ENCODE measurements around the gene ENG. TPM values are rescaled to one million over a fixed set of nuclear protein-coding genes. Genes with fewer than 3 reads are reported as not detected.
A peak's percentile ranks its signal among the peaks of the same experiment; 100 is the strongest.

The ENG gene
- total and polyA plus RNA-seq, 5 experiments from 2014 or later, result 2.1 to 10.2 (median 5.4) TPM

DNA sequence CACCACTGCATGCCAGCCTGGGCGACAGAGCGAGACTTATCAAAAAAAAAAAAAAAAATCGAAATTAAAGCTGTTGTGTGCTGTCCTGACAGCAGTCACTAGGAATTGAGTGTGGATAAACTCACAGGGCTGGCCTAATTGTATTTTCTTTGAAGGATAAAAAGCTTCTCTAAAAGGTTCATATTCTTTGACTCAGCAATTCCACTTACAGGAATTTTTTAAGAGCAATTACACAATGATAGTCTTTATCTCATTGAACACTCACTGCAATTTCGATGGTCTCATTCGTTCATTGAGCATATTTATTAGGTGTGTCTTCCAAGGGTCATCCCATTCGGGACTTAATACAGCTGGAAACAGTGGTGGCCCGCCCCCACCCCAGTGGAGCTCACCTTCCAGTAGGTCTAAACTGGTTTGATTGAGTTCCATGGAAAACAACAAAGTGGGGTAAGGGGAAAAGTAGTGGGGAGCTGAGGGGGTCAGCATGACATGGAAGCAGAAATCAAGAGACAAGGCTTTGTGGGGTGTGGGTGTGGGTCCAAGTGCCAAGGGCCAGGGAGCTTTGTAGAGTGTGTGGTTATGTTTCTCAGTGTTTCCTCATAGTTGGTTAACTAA lies 61.9 kb downstream of the ENG start:
- H3K4me3 Mint-ChIP-seq, result no peak overlapping the region
- peaks cover 17 to 50% (median 37%) of the 10 kb centered on the region in 4 donors for H3K4me1 Mint-ChIP-seq
- DNase-seq (no peak), ATAC-seq (no peak)
- peaks cover 0 to 51% (median 8%) of the 10 kb centered on the region in 3 donors for H3K36me3 Mint-ChIP-seq
- H3K9me3 Mint-ChIP-seq, result no peaks in the 10 kb centered on the region
- no peaks in the 10 kb centered on the region for H3K27me3 Mint-ChIP-seq
- POLR2A ChIA-PET, result interaction anchor here (0.6 to 2.0 kb wide), 8 partner anchors 10 to 118 kb away, joined by 3 to 10 read pairs (median 4); partner anchors contain the start of gene FPGS
- H3K27ac Mint-ChIP-seq, result peak overlapping the region in 8 of 10 donors; percentile 22 to 84 (median 48)

DNA sequence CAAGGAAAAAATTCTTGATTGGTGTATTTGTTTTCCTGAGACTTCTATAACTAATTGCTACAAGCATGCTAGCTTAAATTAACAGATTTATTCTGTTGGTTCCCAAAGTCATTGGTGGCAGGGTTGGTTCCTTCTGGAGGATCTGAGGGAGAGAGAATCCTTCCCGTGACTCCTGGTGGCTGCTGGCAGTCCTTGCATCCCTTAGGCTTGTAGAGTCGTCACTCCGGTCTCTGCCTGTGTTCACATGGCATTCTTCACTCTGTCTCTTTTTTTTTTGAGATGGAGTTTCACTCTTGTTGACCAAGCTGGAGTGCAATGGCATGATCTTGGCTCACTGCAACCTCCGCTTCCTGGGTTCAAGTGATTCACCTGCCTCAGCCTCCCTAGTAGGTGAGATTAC lies 63.4 kb downstream of the ENG start:
- POLR2A ChIA-PET, result interaction anchor here (0.8 kb wide), 1 partner anchor 15 kb away, joined by 3 read pairs; no protein-coding TSS in a partner anchor
- peak overlapping the region in 3 of 10 donors; percentile 7 to 63 (median 45) for H3K27ac Mint-ChIP-seq
- DNase-seq, result no peak
- no peak overlapping the region for H3K4me3 Mint-ChIP-seq
- H3K4me1 Mint-ChIP-seq, result peaks cover 13 to 47% (median 34%) of the 10 kb centered on the region in 4 donors
- no peak for ATAC-seq
- no peaks in the 10 kb centered on the region for H3K27me3 Mint-ChIP-seq
- no peaks in the 10 kb centered on the region for H3K9me3 Mint-ChIP-seq
- peaks cover 0 to 62% (median 8%) of the 10 kb centered on the region in 3 donors for H3K36me3 Mint-ChIP-seq

DNA sequence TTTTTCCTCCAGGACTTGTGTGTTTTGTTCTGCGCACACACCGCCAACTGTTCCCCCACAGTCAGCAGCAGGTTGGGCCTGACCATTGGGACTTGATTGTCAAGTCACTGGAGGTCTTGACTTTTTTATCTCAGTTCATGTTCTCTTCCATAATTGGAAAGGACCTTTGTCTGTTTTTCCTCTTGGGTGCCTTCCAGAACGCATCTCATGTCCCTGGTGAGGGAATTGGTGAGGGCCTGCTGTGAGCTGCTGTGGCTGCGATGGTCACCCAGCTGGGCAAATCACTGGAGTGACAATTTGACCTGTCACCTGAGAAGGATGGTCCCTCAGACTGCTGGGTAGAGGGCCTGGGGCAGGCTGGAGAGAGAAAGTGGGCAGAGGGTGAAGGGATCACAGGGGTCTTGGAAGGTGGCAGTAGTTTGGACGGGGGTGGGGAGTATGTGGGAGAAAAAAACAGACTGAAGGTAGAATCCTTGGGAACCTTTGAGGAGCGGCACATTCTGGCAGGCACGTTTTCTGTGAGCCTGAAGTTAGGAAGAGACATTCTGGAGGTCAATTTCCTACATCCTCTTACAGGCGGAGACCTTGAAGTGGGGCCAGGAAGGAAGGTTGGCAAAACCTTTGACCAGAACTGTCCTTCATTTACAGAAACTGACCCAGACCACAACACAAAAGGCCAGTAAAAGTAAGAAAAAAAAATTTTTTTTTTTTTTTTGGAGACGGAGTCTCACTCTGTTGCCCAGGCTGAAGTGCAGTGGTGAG lies 64.2 kb downstream of the ENG start:
- ATAC-seq, result no peak

DNA sequence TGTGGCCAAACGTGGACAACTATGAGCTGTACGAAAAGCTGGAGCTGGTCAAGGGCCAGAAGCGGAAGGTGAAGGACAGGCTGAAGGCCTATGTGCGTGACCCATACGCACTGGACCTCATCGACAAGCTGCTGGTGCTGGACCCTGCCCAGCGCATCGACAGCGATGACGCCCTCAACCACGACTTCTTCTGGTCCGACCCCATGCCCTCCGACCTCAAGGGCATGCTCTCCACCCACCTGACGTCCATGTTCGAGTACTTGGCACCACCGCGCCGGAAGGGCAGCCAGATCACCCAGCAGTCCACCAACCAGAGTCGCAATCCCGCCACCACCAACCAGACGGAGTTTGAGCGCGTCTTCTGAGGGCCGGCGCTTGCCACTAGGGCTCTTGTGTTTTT lies 65.3 kb downstream of the ENG start:
- Mint-ChIP-seq H3K27me3 (no peaks in the 10 kb centered on the region), H3K4me3 (peak overlapping the region in 2 of 10 donors; percentile 40 to 63), H3K27ac (peak overlapping the region in 4 of 10 donors; percentile 25 to 59 (median 52)), H3K9me3 (no peaks in the 10 kb centered on the region), H3K4me1 (peaks cover 14 to 49% (median 37%) of the 10 kb centered on the region in 4 donors), H3K36me3 (peaks cover 0 to 62% (median 8%) of the 10 kb centered on the region in 3 donors)
- ATAC-seq (no peak), DNase-seq (no peak)
- POLR2A ChIA-PET, result interaction anchor here (0.7 to 5.2 kb wide), 2 partner anchors 14 to 126 kb away, joined by 3 to 46 read pairs; partner anchors contain the start of gene FPGS

More for the DNA sequence above, 64.2 kb downstream of the ENG start:
- Mint-ChIP-seq H3K9me3 (no peaks in the 10 kb centered on the region), H3K4me1 (peaks cover 12 to 42% (median 29%) of the 10 kb centered on the region in 4 donors), H3K36me3 (peaks cover 0 to 62% (median 8%) of the 10 kb centered on the region in 3 donors), H3K4me3 (peak overlapping the region in 1 of 10 donors; percentile 1), H3K27me3 (no peaks in the 10 kb centered on the region), H3K27ac (peak overlapping the region in 7 of 10 donors; percentile 7 to 75 (median 68))
- POLR2A ChIA-PET, result interaction anchor here (0.8 kb wide), 1 partner anchor 14 kb away, joined by 3 read pairs; no protein-coding TSS in a partner anchor
- no peak for DNase-seq

DNA sequence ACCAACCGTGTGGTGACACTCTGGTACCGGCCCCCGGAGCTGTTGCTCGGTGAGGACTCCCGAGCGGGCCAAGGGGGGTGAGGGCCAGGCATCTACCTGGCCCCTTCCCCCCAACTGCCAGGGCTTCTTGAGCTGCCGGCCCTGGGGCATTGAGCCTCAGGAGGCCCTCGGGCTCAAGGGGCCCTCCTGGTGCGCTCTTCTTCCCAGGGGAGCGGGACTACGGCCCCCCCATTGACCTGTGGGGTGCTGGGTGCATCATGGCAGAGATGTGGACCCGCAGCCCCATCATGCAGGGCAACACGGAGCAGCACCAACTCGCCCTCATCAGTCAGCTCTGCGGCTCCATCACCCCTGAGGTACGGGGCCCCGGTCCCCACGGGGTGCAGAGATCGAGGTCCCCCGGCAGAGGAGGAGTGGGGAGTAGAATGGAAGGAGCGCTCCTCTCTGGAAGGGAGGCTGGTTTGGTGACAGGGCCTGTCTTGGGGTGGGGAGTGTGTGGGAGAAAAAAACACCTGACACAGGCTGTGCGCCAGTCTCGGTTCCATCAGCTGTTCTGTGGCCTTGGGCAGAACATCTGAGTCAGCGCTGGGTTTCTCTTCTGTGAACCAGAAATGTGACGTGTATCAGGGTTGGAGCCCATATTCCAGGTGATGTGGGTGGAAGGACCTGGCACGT lies 66.0 kb downstream of the ENG start:
- no peak for ATAC-seq
- Mint-ChIP-seq H3K27ac (peak overlapping the region in 2 of 10 donors; percentile 55 to 62), H3K4me1 (peaks cover 20 to 56% (median 44%) of the 10 kb centered on the region in 4 donors), H3K27me3 (no peaks in the 10 kb centered on the region), H3K9me3 (no peaks in the 10 kb centered on the region), H3K36me3 (peaks cover 0 to 62% (median 8%) of the 10 kb centered on the region in 3 donors), H3K4me3 (peak overlapping the region in 2 of 10 donors; percentile 26 to 63)
- DNase-seq, result no peak
- POLR2A ChIA-PET, result interaction anchor here (0.9 to 5.2 kb wide), 5 partner anchors 12 to 81 kb away, joined by 4 to 46 read pairs (median 8); partner anchors contain the start of genes FPGS and TOR2A

DNA sequence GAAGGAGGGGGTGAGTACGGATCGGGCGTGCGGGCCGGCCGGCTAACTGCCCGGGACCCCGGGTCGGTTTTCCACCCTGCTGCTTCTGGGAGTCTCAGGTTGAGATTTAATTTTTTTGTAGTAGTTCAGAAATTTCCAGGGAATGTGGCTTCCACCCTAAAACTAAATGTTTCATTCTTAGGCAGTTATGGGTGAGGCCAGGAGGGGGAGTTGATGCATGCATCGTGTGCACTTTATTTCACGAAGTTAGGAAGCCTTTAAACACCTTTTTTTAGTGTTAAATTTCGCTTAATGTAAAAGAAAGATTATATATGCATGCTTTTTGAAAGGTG lies 67.7 kb downstream of the ENG start:
- H3K36me3 Mint-ChIP-seq, result peaks cover 0 to 51% (median 8%) of the 10 kb centered on the region in 3 donors

DNA sequence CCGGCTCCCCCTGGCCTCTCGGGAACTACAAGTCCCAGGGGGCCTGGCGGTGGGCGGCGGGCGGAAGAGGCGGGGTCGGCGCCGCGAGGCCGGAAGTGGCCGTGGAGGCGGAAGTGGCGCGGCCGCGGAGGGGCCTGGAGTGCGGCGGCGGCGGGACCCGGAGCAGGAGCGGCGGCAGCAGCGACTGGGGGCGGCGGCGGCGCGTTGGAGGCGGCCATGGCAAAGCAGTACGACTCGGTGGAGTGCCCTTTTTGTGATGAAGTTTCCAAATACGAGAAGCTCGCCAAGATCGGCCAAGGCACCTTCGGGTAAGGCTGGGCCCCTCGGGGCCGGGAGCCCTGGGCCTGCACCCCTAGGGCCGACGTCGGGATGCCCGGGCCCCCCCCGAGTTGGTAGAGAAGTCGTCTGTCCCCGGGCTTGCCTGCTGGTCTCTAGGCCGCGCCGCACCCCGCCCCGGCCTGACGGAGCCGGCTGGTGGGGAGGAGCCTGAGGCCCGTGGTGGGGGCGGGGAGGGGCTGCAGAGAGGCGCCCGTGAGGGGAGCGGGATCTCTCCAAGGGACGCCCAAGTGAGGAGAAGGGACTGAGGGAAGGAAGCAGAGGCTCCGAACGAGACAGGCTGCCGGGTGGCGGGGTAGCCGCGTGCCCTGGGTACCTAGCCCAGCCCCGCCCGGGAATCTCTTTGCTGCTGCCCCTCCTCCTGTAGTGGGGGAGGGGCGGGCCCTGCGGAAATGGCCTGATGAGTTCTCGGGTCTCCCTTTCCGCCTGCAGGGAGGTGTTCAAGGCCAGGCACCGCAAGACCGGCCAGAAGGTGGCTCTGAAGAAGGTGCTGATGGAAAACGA lies 68.3 kb downstream of the ENG start, which contains the start of gene CDK9:
Gene CDK9, plus strand, starts transcription at position 102 of the 840 bp plus-strand sequence. Its CDS starts 115 bp downstream, at position 217.
- Mint-ChIP-seq H3K4me1 (peaks cover 29 to 71% (median 57%) of the 10 kb centered on the region in 4 donors), H3K27me3 (no peaks in the 10 kb centered on the region), H3K9me3 (no peaks in the 10 kb centered on the region), H3K36me3 (peaks cover 0 to 46% (median 8%) of the 10 kb centered on the region in 3 donors), H3K27ac (peak within 1 kb of the TSS; percentile 93 to 99 (median 97)), H3K4me3 (peak within 1 kb of the TSS; percentile 87 to 95 (median 90))
- peak; percentile 55 to 68 for ATAC-seq
- POLR2A ChIA-PET, result interaction anchor here (0.5 to 9.1 kb wide), 29 partner anchors 10 to 374 kb away, joined by 3 to 237 read pairs (median 4); partner anchors contain the start of genes BBLN, FPGS, PTRH1 and ST6GALNAC4
- peak; percentile 86 to 96 (median 94) for DNase-seq

More for the DNA sequence above, 67.7 kb downstream of the ENG start:
- H3K9me3 Mint-ChIP-seq, result no peaks in the 10 kb centered on the region
- H3K27me3 Mint-ChIP-seq, result no peaks in the 10 kb centered on the region
- POLR2A ChIA-PET, result interaction anchor here (0.5 to 5.2 kb wide), 13 partner anchors 10 to 241 kb away, joined by 3 to 46 read pairs (median 4); partner anchors contain the start of gene FPGS
- DNase-seq (peak in 1 of 10 donors; percentile 41), ATAC-seq (no peak)
- peak overlapping the region; percentile 74 to 93 (median 89) for H3K27ac Mint-ChIP-seq
- H3K4me1 Mint-ChIP-seq, result peaks cover 27 to 65% (median 55%) of the 10 kb centered on the region in 4 donors
- peak overlapping the region; percentile 87 to 95 (median 90) for H3K4me3 Mint-ChIP-seq

DNA sequence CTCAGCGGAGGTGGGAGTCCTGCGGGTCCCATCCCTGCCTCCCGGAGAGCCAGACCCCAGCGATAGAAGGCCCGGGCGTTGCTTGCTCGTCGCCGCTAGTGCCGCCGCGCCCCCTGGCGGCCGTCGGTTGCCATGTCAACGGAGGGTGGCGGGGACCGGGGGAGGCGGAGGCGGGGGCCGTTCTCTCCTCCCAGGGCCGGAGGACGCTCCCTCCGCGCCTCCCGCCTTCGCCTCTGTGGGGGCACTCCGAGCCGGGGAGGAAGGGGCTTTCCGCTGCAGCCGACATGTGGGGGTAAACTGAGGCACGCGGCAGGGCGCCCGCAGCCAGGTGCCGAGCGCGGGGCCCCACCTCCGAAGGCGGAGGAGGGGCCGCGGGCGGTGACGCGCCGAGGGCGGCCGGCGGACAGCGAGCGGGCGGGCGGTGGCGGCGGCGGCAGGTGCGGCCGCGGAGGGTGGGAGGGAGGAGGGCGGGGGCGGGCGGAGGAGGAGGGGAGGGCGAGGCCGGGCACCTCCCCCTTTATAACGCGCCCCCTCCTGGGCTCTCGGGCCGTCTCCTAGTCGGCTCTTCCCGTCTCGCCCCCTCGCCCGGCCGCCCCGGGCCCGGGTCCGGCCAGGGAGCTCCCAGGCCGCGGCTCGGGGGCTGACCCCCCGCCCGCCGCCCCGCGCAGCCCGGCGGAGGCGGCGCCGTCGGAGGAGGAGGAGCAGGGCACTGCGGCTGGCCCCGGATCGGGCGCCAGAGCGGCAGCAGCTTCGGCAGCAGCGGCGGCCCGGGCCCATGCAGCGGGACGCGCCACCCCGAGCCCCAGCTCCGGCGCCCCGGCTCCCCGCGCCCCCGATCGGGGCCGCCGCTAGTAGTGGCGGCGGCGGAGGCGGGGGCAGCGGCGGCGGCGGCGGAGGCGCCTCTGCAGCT lies 69.2 kb downstream of the ENG start:
- Mint-ChIP-seq H3K36me3 (peaks cover 0 to 38% (median 5%) of the 10 kb centered on the region in 3 donors), H3K27ac (peak overlapping the region; percentile 93 to 99 (median 97)), H3K27me3 (no peaks in the 10 kb centered on the region), H3K4me1 (peaks cover 29 to 74% (median 60%) of the 10 kb centered on the region in 4 donors), H3K4me3 (peak overlapping the region; percentile 71 to 92 (median 88)), H3K9me3 (no peaks in the 10 kb centered on the region)
- POLR2A ChIA-PET, result interaction anchor here (0.6 to 9.1 kb wide), 31 partner anchors 10 to 375 kb away, joined by 3 to 237 read pairs (median 4); partner anchors contain the start of genes BBLN, FPGS, PTRH1 and ST6GALNAC4
- ATAC-seq (peak; percentile 54 to 56), DNase-seq (peak; percentile 84 to 95 (median 91))

DNA sequence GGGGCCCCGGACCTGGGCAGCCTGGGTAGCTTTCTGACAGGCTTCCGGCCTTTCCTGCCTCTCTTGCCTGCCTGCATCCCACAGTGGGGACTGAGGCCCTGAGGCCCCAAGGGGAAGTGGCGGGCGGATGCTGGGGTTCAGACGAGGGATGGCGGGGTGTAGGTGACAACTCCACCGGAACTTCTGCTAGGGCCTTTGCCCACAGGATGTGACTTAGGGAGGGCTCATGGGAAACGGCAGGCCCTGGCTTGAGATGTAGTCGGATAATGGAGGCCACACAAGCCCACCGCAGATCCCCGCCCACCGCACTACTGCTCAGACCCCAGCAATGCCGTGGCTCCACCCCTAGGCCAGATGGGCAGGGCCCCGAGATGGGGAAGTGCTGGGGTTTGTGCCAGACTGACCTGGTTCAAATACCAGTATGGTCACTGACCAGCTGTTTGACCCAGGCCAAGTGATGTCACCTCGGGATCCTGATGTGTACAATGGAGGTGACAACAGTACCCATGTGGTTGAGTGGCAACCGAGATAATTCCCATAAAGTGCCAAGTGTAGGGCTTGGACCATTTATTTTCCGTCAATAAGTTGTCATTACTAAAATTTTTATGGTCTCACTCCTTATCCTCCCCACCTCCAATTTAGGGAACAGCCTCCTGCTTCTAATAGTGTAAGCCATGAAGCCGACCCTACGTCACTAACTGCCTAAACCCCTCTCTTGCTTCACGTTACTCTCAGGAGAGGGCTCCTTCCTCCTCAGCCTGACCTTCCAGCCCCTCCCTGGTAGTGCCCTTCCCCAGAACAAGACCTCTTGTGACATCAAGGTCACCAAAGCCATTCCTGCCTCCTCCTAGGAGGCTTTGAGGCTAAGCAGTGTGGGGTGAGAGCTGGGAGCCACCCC lies 71.1 kb downstream of the ENG start:
- Mint-ChIP-seq H3K9me3 (no peaks in the 10 kb centered on the region), H3K4me3 (peak overlapping the region; percentile 50 to 90 (median 80)), H3K4me1 (peaks cover 26 to 77% (median 67%) of the 10 kb centered on the region in 4 donors), H3K27ac (peak overlapping the region; percentile 93 to 99 (median 97)), H3K27me3 (no peaks in the 10 kb centered on the region), H3K36me3 (peaks cover 0 to 20% (median 2%) of the 10 kb centered on the region in 3 donors)
- DNase-seq (peak; percentile 33 to 87 (median 73)), ATAC-seq (peak; percentile 18 to 39)
- POLR2A ChIA-PET, result interaction anchor here (1.0 to 9.1 kb wide), 12 partner anchors 8 to 170 kb away, joined by 3 to 237 read pairs (median 14); partner anchors contain the start of genes ST6GALNAC4 and TOR2A
